Suprapubic skin (tissue), 4 donors: Measurements from ENCODE around the gene MDN1. TPM values are rescaled to one million over a fixed set of nuclear protein-coding genes. Genes with fewer than 3 reads are reported as not detected.

Experiments
- DNase-seq, 2 donors: peaks; one replicate each; pipeline ENCODE4 v3.0.0-alpha.2; 2019; ENCODE audit warnings: low spot score in 2 of 2
- H3K27ac ChIP-seq: fragments of 200-600 bp; sonication (generic); one replicate; pipeline ENCODE4 v1.5.1; 2019
- H3K27me3 ChIP-seq: fragments of 200-600 bp; sonication (generic); one replicate; pipeline ENCODE4 v1.5.1; 2019
- H3K36me3 ChIP-seq: fragments of 200-600 bp; sonication (generic); one replicate; pipeline ENCODE4 v1.5.1; 2019
- H3K4me1 ChIP-seq: fragments of 200-600 bp; sonication (generic); one replicate; pipeline ENCODE4 v1.5.1; 2019
- H3K4me3 ChIP-seq: fragments of 200-600 bp; sonication (generic); one replicate; pipeline ENCODE4 v1.5.1; 2019; ENCODE audit warnings: mild to moderate bottlenecking
- H3K9me3 ChIP-seq: fragments of 200-600 bp; sonication (generic); one replicate; pipeline ENCODE4 v1.5.1; 2019
- EP300 ChIP-seq: sonication (generic); formaldehyde crosslinking; IDR thresholded peaks from one replicate; pipeline ENCODE4 v1.6.1; 2017; ENCODE audit warnings: antibody characterized with exemption
- POLR2A ChIP-seq, 2 donors: fragments of 450-650 bp; IDR thresholded peaks; one replicate each; pipeline ENCODE4 v1.6.1; 2017; ENCODE audit warnings: antibody characterized with exemption in 2 of 2, mild to moderate bottlenecking in 2 of 2, moderate library complexity in 2 of 2
- POLR2AphosphoS5 ChIP-seq, 3 donors: sonication (generic); formaldehyde crosslinking; IDR thresholded peaks; one replicate each; pipeline ENCODE4 v1.6.1; 2017; ENCODE audit warnings: antibody characterized with exemption in 3 of 3
- WGBS: methylation state at CpG from one replicate; pipeline ENCODE4 v1.1.5; 2018; 5-methylcytosine and 5-hydroxymethylcytosine counted together
- total RNA-seq, 4 donors: library from RNA; depleted of rRNA; stranded (reverse); fragments of >200 nt; gene quantifications; one replicate each; pipeline ENCODE4 v1.1.0, GENCODE V29; 2016
- TF ChIP-seq, protein P1 (sequence below), 2 donors: fragments of 200-600 bp in 1 of 2; fragments of 450-650 bp in 1 of 2; sonication (generic) in 1 of 2; IDR thresholded peaks; one replicate each; pipeline ENCODE4 v1.5.1; 2016 to 2019; ENCODE audit warnings: antibody characterized with exemption in 2 of 2, mild to moderate bottlenecking in 1 of 2, moderate library complexity in 1 of 2

MDN1 gene
- total RNA-seq, 4 donors from 2014 or later = 33.1 to 70.4 (median 44.5) TPM

- H3K4me3 ChIP-seq = no peak overlapping the region
- TF ChIP-seq EP300 = no peak
- TF ChIP-seq, protein P1, sequence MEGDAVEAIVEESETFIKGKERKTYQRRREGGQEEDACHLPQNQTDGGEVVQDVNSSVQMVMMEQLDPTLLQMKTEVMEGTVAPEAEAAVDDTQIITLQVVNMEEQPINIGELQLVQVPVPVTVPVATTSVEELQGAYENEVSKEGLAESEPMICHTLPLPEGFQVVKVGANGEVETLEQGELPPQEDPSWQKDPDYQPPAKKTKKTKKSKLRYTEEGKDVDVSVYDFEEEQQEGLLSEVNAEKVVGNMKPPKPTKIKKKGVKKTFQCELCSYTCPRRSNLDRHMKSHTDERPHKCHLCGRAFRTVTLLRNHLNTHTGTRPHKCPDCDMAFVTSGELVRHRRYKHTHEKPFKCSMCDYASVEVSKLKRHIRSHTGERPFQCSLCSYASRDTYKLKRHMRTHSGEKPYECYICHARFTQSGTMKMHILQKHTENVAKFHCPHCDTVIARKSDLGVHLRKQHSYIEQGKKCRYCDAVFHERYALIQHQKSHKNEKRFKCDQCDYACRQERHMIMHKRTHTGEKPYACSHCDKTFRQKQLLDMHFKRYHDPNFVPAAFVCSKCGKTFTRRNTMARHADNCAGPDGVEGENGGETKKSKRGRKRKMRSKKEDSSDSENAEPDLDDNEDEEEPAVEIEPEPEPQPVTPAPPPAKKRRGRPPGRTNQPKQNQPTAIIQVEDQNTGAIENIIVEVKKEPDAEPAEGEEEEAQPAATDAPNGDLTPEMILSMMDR (IDR thresholded peaks at IDR 0.05) = no peak
- TF ChIP-seq POLR2AphosphoS5 (IDR thresholded peaks at IDR 0.05) = no peak
- TF ChIP-seq POLR2A (IDR thresholded peaks at IDR 0.05) = no peak
- DNase-seq = no peak
- no peaks in the 10 kb centered on the region for H3K4me1 ChIP-seq
- H3K27ac ChIP-seq = no peak overlapping the region
- no peaks in the 10 kb centered on the region for H3K27me3 ChIP-seq
- H3K9me3 ChIP-seq = no peaks in the 10 kb centered on the region
- H3K36me3 ChIP-seq = peaks cover 96% of the 10 kb centered on the region
- WGBS = 93% methylated on average over 7 of the region's 7 CpGs
These were observed 148.5 kb downstream of the MDN1 start for GRCh38 chr6:89670935-89671565.

GRCh38 chr6:89669002-89669401 lies 150.6 kb downstream of the MDN1 start:
- 65% methylated on average over 6 of the region's 6 CpGs for WGBS
- peaks cover 94% of the 10 kb centered on the region for H3K36me3 ChIP-seq

GRCh38 chr6:89667872-89668556 lies 151.6 kb downstream of the MDN1 start:
- Histone ChIP-seq H3K9me3 (no peaks in the 10 kb centered on the region), H3K4me1 (no peaks in the 10 kb centered on the region), H3K27me3 (no peaks in the 10 kb centered on the region), H3K36me3 (peaks cover 94% of the 10 kb centered on the region), H3K4me3 (no peak overlapping the region), H3K27ac (no peak overlapping the region)
- no peak for DNase-seq
- 88% methylated on average over 5 of the region's 5 CpGs for WGBS
- TF ChIP-seq, protein P1 (IDR thresholded peaks at IDR 0.05) = no peak
- TF ChIP-seq EP300 (no peak), POLR2AphosphoS5 (IDR thresholded peaks at IDR 0.05) (no peak), POLR2A (IDR thresholded peaks at IDR 0.05) (no peak)

More at GRCh38 chr6:89669002-89669401, 150.6 kb downstream of the MDN1 start:
- TF ChIP-seq POLR2AphosphoS5 (IDR thresholded peaks at IDR 0.05) (no peak), EP300 (no peak), POLR2A (IDR thresholded peaks at IDR 0.05) (no peak)
- TF ChIP-seq, protein P1 (IDR thresholded peaks at IDR 0.05) = no peak
- no peaks in the 10 kb centered on the region for H3K9me3 ChIP-seq
- H3K27me3 ChIP-seq = no peaks in the 10 kb centered on the region
- no peak overlapping the region for H3K27ac ChIP-seq
- H3K4me1 ChIP-seq = no peaks in the 10 kb centered on the region
- H3K4me3 ChIP-seq = no peak overlapping the region
- DNase-seq = no peak

- Histone ChIP-seq H3K27ac (no peak overlapping the region), H3K27me3 (no peaks in the 10 kb centered on the region), H3K9me3 (no peaks in the 10 kb centered on the region), H3K4me1 (peaks cover 3% of the 10 kb centered on the region), H3K36me3 (peaks cover 88% of the 10 kb centered on the region), H3K4me3 (no peak overlapping the region)
- no peak for DNase-seq
- TF ChIP-seq POLR2A (IDR thresholded peaks at IDR 0.05) (no peak), POLR2AphosphoS5 (IDR thresholded peaks at IDR 0.05) (no peak)
- TF ChIP-seq, protein P1 (IDR thresholded peaks at IDR 0.05) = no peak
- WGBS = 92% methylated on average over 4 of the region's 4 CpGs
These were observed 156.9 kb downstream of the MDN1 start for GRCh38 chr6:89662659-89663223.

DNA sequence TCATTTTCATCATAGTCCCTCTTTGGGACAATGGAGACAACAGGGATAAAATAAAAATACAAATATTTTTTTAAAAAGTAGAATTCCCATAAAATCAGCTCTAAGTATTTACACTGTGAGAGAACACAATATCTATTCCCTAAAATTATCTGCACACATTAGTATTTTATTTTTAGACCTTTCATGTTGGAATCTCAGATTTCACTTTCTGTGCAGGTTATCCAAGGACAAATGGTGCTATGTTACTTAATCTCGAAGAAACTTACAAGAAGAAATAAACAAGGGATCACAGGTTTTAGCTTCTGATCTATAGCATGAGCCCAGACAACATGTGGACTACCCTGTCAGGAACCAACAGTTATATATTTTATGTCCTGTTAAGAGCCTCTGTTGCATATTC lies 158.0 kb downstream of the MDN1 start:
- 94% methylated on average over 1 of the region's 1 CpG for WGBS
- H3K27ac ChIP-seq = no peak overlapping the region
- H3K9me3 ChIP-seq = no peaks in the 10 kb centered on the region
- TF ChIP-seq EP300 = no peak
- TF ChIP-seq POLR2AphosphoS5 (IDR thresholded peaks at IDR 0.05) = no peak
- DNase-seq = no peak
- peaks cover 89% of the 10 kb centered on the region for H3K36me3 ChIP-seq
- H3K4me1 ChIP-seq = peaks cover 11% of the 10 kb centered on the region
- no peak overlapping the region for H3K4me3 ChIP-seq
- H3K27me3 ChIP-seq = no peaks in the 10 kb centered on the region
